Thyroid gland (tissue), 4 donors: Measurements from ENCODE around the gene GLE1. TPM values are rescaled to one million over a fixed set of nuclear protein-coding genes. Genes with fewer than 3 reads are reported as not detected.
A peak's percentile ranks its signal among the peaks of the same experiment; 100 is the strongest.

ENCODE experiments used
- DNase-seq, 2 donors: peaks; one replicate each; pipeline ENCODE4 v3.0.0-alpha.2; 2019
- H3K27ac ChIP-seq, 3 donors: fragments of 200-600 bp; sonication (generic); 1 replicate in 2 of 3; 2 replicates in 1 of 3; pipeline ENCODE4 v1.5.1; 2016 to 2019; ENCODE audit warnings: mild to moderate bottlenecking in 1 of 3, moderate library complexity in 1 of 3
- H3K27me3 ChIP-seq: fragments of 200-600 bp; sonication (generic); one replicate; pipeline ENCODE4 v1.5.1; 2019
- H3K36me3 ChIP-seq, 2 donors: fragments of 200-600 bp; sonication (generic); one replicate each; pipeline ENCODE4 v1.5.1; 2016 to 2019
- H3K4me1 ChIP-seq, 2 donors: fragments of 200-600 bp; sonication (generic); one replicate each; pipeline ENCODE4 v1.5.1; 2017 to 2019
- H3K4me3 ChIP-seq, 3 donors: fragments of 200-600 bp; sonication (generic); replicated peaks in 1 of 3; 1 replicate in 2 of 3; 2 replicates in 1 of 3; pipeline ENCODE4 v1.5.1; 2016; ENCODE audit warnings: mild to moderate bottlenecking in 1 of 3
- H3K9me3 ChIP-seq: fragments of 200-600 bp; sonication (generic); one replicate; pipeline ENCODE4 v1.5.1; 2017
- POLR2A ChIP-seq, 2 donors: fragments of 450-650 bp; IDR thresholded peaks; one replicate each; pipeline ENCODE4 v1.6.1; 2017; ENCODE audit warnings: antibody characterized with exemption in 2 of 2, mild to moderate bottlenecking in 2 of 2, moderate library complexity in 1 of 2
- WGBS, 2 donors: methylation state at CpG; one replicate each; pipeline ENCODE4 v1.1.5; 2017; 5-methylcytosine and 5-hydroxymethylcytosine counted together
- intact Hi-C: fragments of 100-400 bp; cut with DNase I; formaldehyde crosslinking; loops from one replicate; pipeline ENCODE4 v1.15.1; 2023
- total RNA-seq, 4 donors: library from RNA; depleted of rRNA; stranded (reverse); fragments of >200 nt; gene quantifications; one replicate each; pipeline ENCODE4 v1.2.3, GENCODE V29; 2016
- TF ChIP-seq, protein P1 (sequence below), 6 experiments: fragments of 200-600 bp in 3 of 6; fragments of 450-650 bp in 3 of 6; sonication (generic) in 3 of 6; IDR thresholded peaks; one replicate each; pipeline ENCODE4 v1.5.1; 2016 to 2019; ENCODE audit warnings: antibody characterized with exemption in 6 of 6, mild to moderate bottlenecking in 2 of 6, inconsistent platforms in 1 of 6, moderate library complexity in 1 of 6

Gene GLE1
- total RNA-seq, 4 donors from 2014 or later, result 24.1 to 30.3 (median 25.5) TPM

DNA sequence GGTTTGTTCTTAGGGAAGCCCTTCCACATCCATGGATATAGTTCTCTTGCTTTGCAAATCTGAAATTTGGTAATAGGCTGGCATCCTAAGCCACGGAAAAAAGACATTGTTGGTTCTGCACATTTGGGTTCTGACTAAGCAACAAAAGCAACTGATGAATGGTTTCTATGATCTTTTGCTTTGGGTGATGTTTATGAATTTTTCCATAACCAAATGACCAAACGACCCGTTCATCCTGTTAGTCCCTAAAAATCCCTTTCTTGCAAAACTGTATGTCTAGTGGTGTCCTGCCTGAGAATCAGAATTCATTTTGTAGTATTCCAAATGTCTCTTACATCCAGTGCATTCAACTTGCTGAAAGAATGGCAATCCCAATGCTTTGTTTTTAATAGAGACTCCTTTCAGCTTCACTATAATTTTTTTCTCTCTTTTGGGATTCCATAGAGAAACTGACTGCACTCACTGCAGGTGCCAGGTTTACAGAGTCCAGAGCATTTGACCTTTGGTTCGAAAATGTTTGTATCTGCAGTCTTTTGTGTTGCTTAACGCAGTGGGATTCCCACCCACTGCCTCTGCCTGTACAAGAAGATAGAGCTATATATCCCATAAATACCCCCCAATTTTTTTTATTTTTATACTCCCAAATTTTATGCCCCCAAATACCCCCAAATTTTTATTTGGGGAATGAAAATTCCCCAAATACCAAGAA, 52.6 kb downstream of the GLE1 start:
- Histone ChIP-seq H3K9me3 (no peaks in the 10 kb centered on the region), H3K4me1 (peaks cover 48 to 57% of the 10 kb centered on the region in 2 donors), H3K27me3 (no peaks in the 10 kb centered on the region), H3K27ac (peak overlapping the region in 2 of 3 donors; percentile 45 to 59), H3K4me3 (no peak overlapping the region), H3K36me3 (no peaks in the 10 kb centered on the region)
- no peak for DNase-seq
- WGBS, 2 donors, result 82 to 90% methylated on average over 5 of the region's 5 CpGs
- TF ChIP-seq POLR2A (IDR thresholded peaks at IDR 0.05), result no peak
- TF ChIP-seq, protein P1, sequence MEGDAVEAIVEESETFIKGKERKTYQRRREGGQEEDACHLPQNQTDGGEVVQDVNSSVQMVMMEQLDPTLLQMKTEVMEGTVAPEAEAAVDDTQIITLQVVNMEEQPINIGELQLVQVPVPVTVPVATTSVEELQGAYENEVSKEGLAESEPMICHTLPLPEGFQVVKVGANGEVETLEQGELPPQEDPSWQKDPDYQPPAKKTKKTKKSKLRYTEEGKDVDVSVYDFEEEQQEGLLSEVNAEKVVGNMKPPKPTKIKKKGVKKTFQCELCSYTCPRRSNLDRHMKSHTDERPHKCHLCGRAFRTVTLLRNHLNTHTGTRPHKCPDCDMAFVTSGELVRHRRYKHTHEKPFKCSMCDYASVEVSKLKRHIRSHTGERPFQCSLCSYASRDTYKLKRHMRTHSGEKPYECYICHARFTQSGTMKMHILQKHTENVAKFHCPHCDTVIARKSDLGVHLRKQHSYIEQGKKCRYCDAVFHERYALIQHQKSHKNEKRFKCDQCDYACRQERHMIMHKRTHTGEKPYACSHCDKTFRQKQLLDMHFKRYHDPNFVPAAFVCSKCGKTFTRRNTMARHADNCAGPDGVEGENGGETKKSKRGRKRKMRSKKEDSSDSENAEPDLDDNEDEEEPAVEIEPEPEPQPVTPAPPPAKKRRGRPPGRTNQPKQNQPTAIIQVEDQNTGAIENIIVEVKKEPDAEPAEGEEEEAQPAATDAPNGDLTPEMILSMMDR (IDR thresholded peaks at IDR 0.05), result no peak
- intact Hi-C loops, result loop anchor here (5.0 kb wide), 1 partner anchor 395 kb away; no protein-coding TSS in a partner anchor

DNA sequence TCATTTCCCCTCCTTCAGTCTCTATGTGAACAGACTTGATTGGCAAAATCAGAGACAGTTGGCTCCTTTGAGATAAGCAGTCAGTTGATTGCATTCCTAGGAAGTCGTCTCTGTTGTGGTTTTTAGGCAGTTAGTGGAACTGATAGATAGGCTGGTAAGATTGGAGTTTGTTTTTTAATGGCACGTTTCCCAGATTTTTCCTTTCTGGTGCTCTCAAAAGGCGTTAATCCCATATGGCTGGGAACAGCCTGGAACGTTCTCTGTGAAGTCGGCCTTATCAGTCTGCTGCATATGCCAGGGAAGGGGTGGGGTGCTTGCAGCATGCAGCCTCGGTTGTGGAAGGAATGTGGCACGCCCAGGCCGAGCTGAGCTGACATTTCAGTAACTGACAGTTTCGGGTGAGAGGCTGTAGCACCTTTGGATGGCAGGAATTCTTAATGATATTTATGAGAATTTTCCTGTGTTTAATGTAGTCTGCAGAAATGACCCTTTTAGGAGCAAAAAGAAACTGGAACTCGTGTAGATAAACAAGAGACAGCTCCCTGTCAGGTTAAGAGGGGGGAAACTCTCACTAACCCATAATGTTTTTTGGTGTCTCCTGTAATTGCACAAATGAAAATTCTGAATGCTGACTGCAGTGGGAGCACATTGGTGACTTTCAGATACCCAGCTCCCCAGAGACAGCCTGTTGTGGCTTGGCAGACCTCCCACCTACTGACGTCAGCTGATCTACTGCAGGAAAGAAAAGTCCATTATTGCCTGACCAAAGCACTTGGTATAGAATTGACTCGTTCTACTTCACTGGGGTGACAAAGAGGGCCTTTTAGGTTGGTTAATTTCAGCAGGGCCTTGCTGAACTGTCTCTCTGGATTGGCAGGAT, 54.2 kb downstream of the GLE1 start:
- Histone ChIP-seq H3K9me3 (no peaks in the 10 kb centered on the region), H3K36me3 (no peaks in the 10 kb centered on the region), H3K27me3 (no peaks in the 10 kb centered on the region), H3K4me1 (peaks cover 45 to 55% of the 10 kb centered on the region in 2 donors), H3K4me3 (no peak overlapping the region), H3K27ac (peak overlapping the region; percentile 57 to 86 (median 85))
- TF ChIP-seq, protein P1 (IDR thresholded peaks at IDR 0.05), result no peak
- no peak for TF ChIP-seq POLR2A (IDR thresholded peaks at IDR 0.05)
- intact Hi-C loops, result loop anchor here (5.0 kb wide), 1 partner anchor 394 kb away; no protein-coding TSS in a partner anchor
- WGBS, 2 donors, result 1 to 4% methylated on average over 12 of the region's 12 CpGs
- DNase-seq, result peak; percentile 87

DNA sequence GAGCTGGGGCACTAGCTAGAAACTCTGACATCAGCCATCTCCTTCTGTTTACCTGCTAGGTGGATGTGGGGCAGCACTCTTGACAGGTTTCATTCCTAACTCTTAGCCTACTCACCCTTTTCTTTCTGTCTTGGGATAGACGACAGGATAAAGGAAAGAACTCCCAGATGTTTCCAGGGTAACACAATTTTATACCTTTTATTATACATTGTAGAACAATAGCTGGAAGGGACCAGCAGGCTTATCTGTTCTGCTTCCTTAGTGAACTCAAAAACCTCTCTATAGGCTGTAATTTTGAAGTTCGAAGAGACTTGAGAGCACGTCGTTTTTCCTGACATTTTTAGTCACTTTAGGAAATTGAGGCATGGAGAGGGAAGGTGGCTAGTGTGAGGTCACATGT, 61.1 kb downstream of the GLE1 start:
- H3K4me3 ChIP-seq, result no peak overlapping the region
- H3K27ac ChIP-seq, result peak overlapping the region in 2 of 3 donors; percentile 8 to 24
- H3K4me1 ChIP-seq, result peaks cover 0 to 1% of the 10 kb centered on the region in 2 donors
- no peak for DNase-seq
- intact Hi-C loops, result no loop called here
- TF ChIP-seq, protein P1 (IDR thresholded peaks at IDR 0.05), result no peak
- TF ChIP-seq POLR2A (IDR thresholded peaks at IDR 0.05), result no peak
- H3K9me3 ChIP-seq, result no peaks in the 10 kb centered on the region
- 80 to 81% methylated on average over 4 of the region's 4 CpGs for WGBS, 2 donors
- H3K36me3 ChIP-seq, result peaks cover 17 to 24% of the 10 kb centered on the region in 2 donors
- H3K27me3 ChIP-seq, result no peaks in the 10 kb centered on the region

DNA sequence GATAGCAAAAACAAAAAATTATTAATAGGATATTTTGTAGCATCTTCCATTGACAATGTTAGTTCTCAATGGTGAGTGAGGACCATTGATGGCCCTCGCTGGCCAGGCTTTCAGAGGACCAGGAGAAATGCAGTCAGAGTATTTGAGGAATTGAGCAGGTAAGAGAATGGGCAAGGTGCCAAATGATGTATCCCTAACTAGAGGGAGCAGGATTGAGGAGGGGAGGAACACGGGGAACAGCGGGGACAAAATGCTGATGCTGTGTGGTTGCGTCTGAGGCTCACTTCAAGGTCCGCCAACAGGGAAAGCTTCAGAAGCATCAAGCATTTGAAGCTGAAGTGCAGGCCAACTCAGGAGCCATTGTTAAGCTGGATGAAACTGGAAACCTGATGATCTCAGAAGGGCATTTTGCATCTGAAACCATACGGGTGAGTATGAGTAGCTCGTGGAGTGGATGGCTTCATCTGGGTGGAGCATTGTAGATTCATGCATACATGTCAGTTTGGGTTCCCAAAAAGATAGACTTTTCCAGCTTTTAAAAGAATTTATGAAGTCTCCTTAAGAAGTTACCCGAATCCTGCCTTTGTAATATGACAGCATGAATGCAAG, 64.1 kb downstream of the GLE1 start:
- Histone ChIP-seq H3K4me1 (no peaks in the 10 kb centered on the region), H3K9me3 (no peaks in the 10 kb centered on the region), H3K36me3 (peaks cover 29 to 36% of the 10 kb centered on the region in 2 donors), H3K4me3 (no peak overlapping the region), H3K27ac (no peak overlapping the region), H3K27me3 (no peaks in the 10 kb centered on the region)
- intact Hi-C loops, result no loop called here
- TF ChIP-seq, protein P1 (IDR thresholded peaks at IDR 0.05), result no peak
- no peak for DNase-seq
- WGBS, 2 donors, result 75 to 79% methylated on average over 8 of the region's 8 CpGs
